ENCODE results near the gene RELA. TPM values are rescaled to one million over a fixed set of nuclear protein-coding genes. Genes with fewer than 3 reads are reported as not detected.

RELA gene
- total and polyA plus RNA-seq, 2 experiments from 2014 or later = 18.5 to 22.8 TPM

- no peak for ATAC-seq
- H3K27me3 Mint-ChIP-seq (ENCODE audit: insufficient read depth, low read depth, poor library complexity) = peaks cover 22% of the 10 kb centered on the region
- no peak for DNase-seq (ENCODE audit: low spot score)
- Histone ChIP-seq H3K4me2 (no peak overlapping the region), H3K79me2 (replicated peaks; ENCODE audit: insufficient read depth) (peaks cover 11% of the 10 kb centered on the region; the same call in 1 of the 2 replicates), H3K4me3 (no peak overlapping the region), H3K36me3 (ENCODE audit: insufficient read depth) (no peaks in the 10 kb centered on the region), H3K4me1 (ENCODE audit: insufficient read depth) (peaks cover 21% of the 10 kb centered on the region), H2AFZ (no peak overlapping the region), H4K20me1 (replicated peaks; ENCODE audit: insufficient read depth) (no peaks in the 10 kb centered on the region; the same call in 1 of the 2 replicates), H3K27me3 (ENCODE audit: insufficient read depth) (no peaks in the 10 kb centered on the region), H3K27ac (ENCODE audit: low read depth) (no peak overlapping the region), H3F3A (replicated peaks; ENCODE audit: low read depth) (peaks cover 21% of the 10 kb centered on the region), H3K9me2 (ENCODE audit: insufficient read depth) (no peaks in the 10 kb centered on the region)
- H3K36me3 Mint-ChIP-seq (ENCODE audit: low read depth) = peaks cover 8% of the 10 kb centered on the region; the same call in 2 of the 3 replicates
- no peak overlapping the region; the same call in 2 of the 3 replicates for H3K4me3 Mint-ChIP-seq
- H3K27ac Mint-ChIP-seq = no peak overlapping the region; the same call in 1 of the 2 replicates
- H3K4me1 Mint-ChIP-seq = peaks cover 17% of the 10 kb centered on the region
- no peaks in the 10 kb centered on the region for H3K9me3 Mint-ChIP-seq
- no peak for TF ChIP-seq STAT1 (IDR thresholded peaks at IDR 0.05; ENCODE audit: unreplicated experiment)
- no peak for TF ChIP-seq CREB1 (CRISPR knock-in tag; IDR thresholded peaks at IDR 0.05; ENCODE audit: low read depth)
Observed at GRCh38 chr11:65610404-65610803, 52.3 kb downstream of the RELA start.

GRCh38 chr11:65609665-65610064 lies 53.1 kb downstream of the RELA start:
- Histone ChIP-seq H3K79me2 (replicated peaks; ENCODE audit: insufficient read depth) (peaks cover 11% of the 10 kb centered on the region; the same call in 1 of the 2 replicates), H3K9me2 (ENCODE audit: insufficient read depth) (no peaks in the 10 kb centered on the region), H3K4me2 (no peak overlapping the region), H3F3A (replicated peaks; ENCODE audit: low read depth) (peaks cover 21% of the 10 kb centered on the region), H3K27ac (ENCODE audit: low read depth) (no peak overlapping the region), H3K4me3 (no peak overlapping the region), H4K20me1 (replicated peaks; ENCODE audit: insufficient read depth) (no peaks in the 10 kb centered on the region; the same call in 1 of the 2 replicates), H2AFZ (no peak overlapping the region), H3K4me1 (ENCODE audit: insufficient read depth) (peaks cover 21% of the 10 kb centered on the region), H3K36me3 (ENCODE audit: insufficient read depth) (no peaks in the 10 kb centered on the region), H3K27me3 (ENCODE audit: insufficient read depth) (no peaks in the 10 kb centered on the region)
- Mint-ChIP-seq H3K4me3 (no peak overlapping the region; the same call in 2 of the 3 replicates), H3K27ac (no peak overlapping the region), H3K27me3 (ENCODE audit: insufficient read depth, low read depth, poor library complexity) (peaks cover 18% of the 10 kb centered on the region), H3K9me3 (no peaks in the 10 kb centered on the region), H3K4me1 (peaks cover 17% of the 10 kb centered on the region), H3K36me3 (ENCODE audit: low read depth) (peaks cover 8% of the 10 kb centered on the region; the same call in 2 of the 3 replicates)
- no peak for TF ChIP-seq STAT1 (IDR thresholded peaks at IDR 0.05; ENCODE audit: unreplicated experiment)
- no peak for TF ChIP-seq ZNF462 (CRISPR knock-in tag; IDR thresholded peaks at IDR 0.05)
- TF ChIP-seq EZH2 (IDR thresholded peaks at IDR 0.05; ENCODE audit: low read depth, unreplicated experiment) = no peak
- TF ChIP-seq EZH2phosphoT487 (IDR thresholded peaks at IDR 0.05; ENCODE audit: unreplicated experiment) = no peak
- TF ChIP-seq CREB1 (CRISPR knock-in tag; IDR thresholded peaks at IDR 0.05; ENCODE audit: low read depth) = no peak
- no peak for TF ChIP-seq NANOG (IDR thresholded peaks at IDR 0.05; ENCODE audit: borderline replicate concordance)
- no peak for TF ChIP-seq REST (IDR thresholded peaks at IDR 0.05; ENCODE audit: unreplicated experiment)
- ATAC-seq = no peak
- DNase-seq (ENCODE audit: low spot score) = no peak
